ENCODE data around the gene ARFIP2. TPM values are rescaled to one million over a fixed set of nuclear protein-coding genes. Genes with fewer than 3 reads are reported as not detected.

Gene ARFIP2, protein sequence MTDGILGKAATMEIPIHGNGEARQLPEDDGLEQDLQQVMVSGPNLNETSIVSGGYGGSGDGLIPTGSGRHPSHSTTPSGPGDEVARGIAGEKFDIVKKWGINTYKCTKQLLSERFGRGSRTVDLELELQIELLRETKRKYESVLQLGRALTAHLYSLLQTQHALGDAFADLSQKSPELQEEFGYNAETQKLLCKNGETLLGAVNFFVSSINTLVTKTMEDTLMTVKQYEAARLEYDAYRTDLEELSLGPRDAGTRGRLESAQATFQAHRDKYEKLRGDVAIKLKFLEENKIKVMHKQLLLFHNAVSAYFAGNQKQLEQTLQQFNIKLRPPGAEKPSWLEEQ
- 128 and 162 TPM in 2 replicates for polyA plus RNA-seq (2012; rRNA removed)
- 77.6 and 102 TPM in 2 replicates for polyA plus RNA-seq (2012; cell fraction: cytosol; rRNA removed)
- polyA plus RNA-seq (2012; cell fraction: nucleus; rRNA removed), result 270 and 389 TPM in 2 replicates

GRCh38 chr11:6481012-6481923, at the start of gene ARFIP2, which contains the start of gene TIMM10B:
TSS of gene ARFIP2 (minus strand) at chr11:6481331. CDS start at chr11:6480421, 910 bp downstream.
TSS of gene TIMM10B (plus strand) at chr11:6481501. CDS start at chr11:6481517, 16 bp downstream.
- Histone ChIP-seq H3K4me2 (peak within 1 kb of the TSS; percentile 99), H3K27me3 (ENCODE audit: insufficient read depth) (no peaks in the 10 kb centered on the region), H3K9ac (peak within 1 kb of the TSS; percentile 96), H3K36me3 (replicated peaks in 1 of 2; ENCODE audit: control insufficient read depth in 1 of 2, insufficient read depth in 2 of 2, low read length in 1 of 2) (peaks cover 43 to 72% of the 10 kb centered on the region in 2 experiments), H3K79me2 (ENCODE audit: insufficient read depth) (peaks cover 71% of the 10 kb centered on the region), H3F3A (replicated peaks; ENCODE audit: insufficient read depth) (peaks cover 6% of the 10 kb centered on the region), H4K20me1 (ENCODE audit: insufficient read depth) (peaks cover 6% of the 10 kb centered on the region; the same call in 1 of the 2 replicates), H3K9me2 (no peaks in the 10 kb centered on the region), H3K27ac (ENCODE audit: low read depth in 2 of 2, low read length in 1 of 2) (peak within 1 kb of the TSS; percentile 84 to 85), H3K4me3 (ENCODE audit: low read depth in 2 of 2, low read length in 1 of 2) (peak within 1 kb of the TSS; percentile 89 to 100), H2AFZ (ENCODE audit: low read depth) (peak within 1 kb of the TSS; percentile 81; the same call in 1 of the 2 replicates), H3K4me1 (ENCODE audit: control insufficient read depth in 1 of 2, insufficient read depth in 2 of 2, low read depth in 1 of 2, low read length in 1 of 2) (peaks cover 12 to 21% of the 10 kb centered on the region in 2 experiments), H3K9me3 (no peaks in the 10 kb centered on the region)
- POLR2A ChIA-PET, result interaction anchor here (1.1 to 1.6 kb wide), 5 partner anchors 7 to 202 kb away, joined by 3 to 9 read pairs (median 4); partner anchors contain the start of genes DNHD1, MRPL17, TAF10 and TRIM3
- DNase-seq, result peak; percentile 96
- WGBS (ENCODE audit: low lambda C conversion rate), result under 1% methylated on average over 29 of the region's 66 CpGs
- CTCF ChIA-PET, result interaction anchor here (1.0 to 2.1 kb wide), 7 partner anchors 17 to 230 kb away, joined by 3 to 8 read pairs (median 4); partner anchors contain the start of gene DNHD1
- TF ChIP-seq, protein P1, sequence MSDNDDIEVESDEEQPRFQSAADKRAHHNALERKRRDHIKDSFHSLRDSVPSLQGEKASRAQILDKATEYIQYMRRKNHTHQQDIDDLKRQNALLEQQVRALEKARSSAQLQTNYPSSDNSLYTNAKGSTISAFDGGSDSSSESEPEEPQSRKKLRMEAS (IDR thresholded peaks at IDR 0.05; ENCODE audit: low read depth), result peak; percentile 95
- TF ChIP-seq FOXM1 (IDR thresholded peaks at IDR 0.05; ENCODE audit: low read depth) (no peak), YY1 (IDR thresholded peaks at IDR 0.05; ENCODE audit: low read depth) (peak; percentile 38; the same call in 1 of the 2 replicates), FOXJ3 (CRISPR knock-in tag; IDR thresholded peaks at IDR 0.05) (no peak), ELF1 (IDR thresholded peaks at IDR 0.05) (peak; percentile 84), NFIC (IDR thresholded peaks at IDR 0.05; ENCODE audit: borderline replicate concordance) (no peak), FOSL2 (IDR thresholded peaks at IDR 0.05; ENCODE audit: borderline replicate concordance, low read depth) (no peak), PBX3 (IDR thresholded peaks at IDR 0.05) (no peak), POLR2AphosphoS5 (IDR thresholded peaks at IDR 0.05; ENCODE audit: low read depth, low read length) (peak; percentile 88), CHD2 (IDR thresholded peaks at IDR 0.05; ENCODE audit: low read length, partially characterized antibody) (peak; percentile 98), USF1 (IDR thresholded peaks at IDR 0.05; ENCODE audit: borderline replicate concordance, low read depth) (no peak), MXI1 (IDR thresholded peaks at IDR 0.05; ENCODE audit: low read depth, low read length) (peak; percentile 95), RCOR1 (IDR thresholded peaks at IDR 0.05; ENCODE audit: low read length) (no peak), RFX5 (IDR thresholded peaks at IDR 0.05; ENCODE audit: low read length) (no peak; the same call in 1 of the 2 replicates), SIN3A (IDR thresholded peaks at IDR 0.05; ENCODE audit: borderline replicate concordance, low read depth, low read length) (peak; percentile 89), SMC3 (IDR thresholded peaks at IDR 0.05; ENCODE audit: low read depth, low read length) (no peak), MEF2A (IDR thresholded peaks at IDR 0.05; ENCODE audit: borderline replicate concordance, low read depth) (no peak)
- TF ChIP-seq, protein P2, sequence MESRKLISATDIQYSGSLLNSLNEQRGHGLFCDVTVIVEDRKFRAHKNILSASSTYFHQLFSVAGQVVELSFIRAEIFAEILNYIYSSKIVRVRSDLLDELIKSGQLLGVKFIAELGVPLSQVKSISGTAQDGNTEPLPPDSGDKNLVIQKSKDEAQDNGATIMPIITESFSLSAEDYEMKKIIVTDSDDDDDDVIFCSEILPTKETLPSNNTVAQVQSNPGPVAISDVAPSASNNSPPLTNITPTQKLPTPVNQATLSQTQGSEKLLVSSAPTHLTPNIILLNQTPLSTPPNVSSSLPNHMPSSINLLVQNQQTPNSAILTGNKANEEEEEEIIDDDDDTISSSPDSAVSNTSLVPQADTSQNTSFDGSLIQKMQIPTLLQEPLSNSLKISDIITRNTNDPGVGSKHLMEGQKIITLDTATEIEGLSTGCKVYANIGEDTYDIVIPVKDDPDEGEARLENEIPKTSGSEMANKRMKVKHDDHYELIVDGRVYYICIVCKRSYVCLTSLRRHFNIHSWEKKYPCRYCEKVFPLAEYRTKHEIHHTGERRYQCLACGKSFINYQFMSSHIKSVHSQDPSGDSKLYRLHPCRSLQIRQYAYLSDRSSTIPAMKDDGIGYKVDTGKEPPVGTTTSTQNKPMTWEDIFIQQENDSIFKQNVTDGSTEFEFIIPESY (IDR thresholded peaks at IDR 0.05; ENCODE audit: borderline replicate concordance, low read depth), result peak; percentile 95
- TF ChIP-seq, protein P3, sequence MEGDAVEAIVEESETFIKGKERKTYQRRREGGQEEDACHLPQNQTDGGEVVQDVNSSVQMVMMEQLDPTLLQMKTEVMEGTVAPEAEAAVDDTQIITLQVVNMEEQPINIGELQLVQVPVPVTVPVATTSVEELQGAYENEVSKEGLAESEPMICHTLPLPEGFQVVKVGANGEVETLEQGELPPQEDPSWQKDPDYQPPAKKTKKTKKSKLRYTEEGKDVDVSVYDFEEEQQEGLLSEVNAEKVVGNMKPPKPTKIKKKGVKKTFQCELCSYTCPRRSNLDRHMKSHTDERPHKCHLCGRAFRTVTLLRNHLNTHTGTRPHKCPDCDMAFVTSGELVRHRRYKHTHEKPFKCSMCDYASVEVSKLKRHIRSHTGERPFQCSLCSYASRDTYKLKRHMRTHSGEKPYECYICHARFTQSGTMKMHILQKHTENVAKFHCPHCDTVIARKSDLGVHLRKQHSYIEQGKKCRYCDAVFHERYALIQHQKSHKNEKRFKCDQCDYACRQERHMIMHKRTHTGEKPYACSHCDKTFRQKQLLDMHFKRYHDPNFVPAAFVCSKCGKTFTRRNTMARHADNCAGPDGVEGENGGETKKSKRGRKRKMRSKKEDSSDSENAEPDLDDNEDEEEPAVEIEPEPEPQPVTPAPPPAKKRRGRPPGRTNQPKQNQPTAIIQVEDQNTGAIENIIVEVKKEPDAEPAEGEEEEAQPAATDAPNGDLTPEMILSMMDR (IDR thresholded peaks at IDR 0.05), result no peak
- TF ChIP-seq, protein P4, sequence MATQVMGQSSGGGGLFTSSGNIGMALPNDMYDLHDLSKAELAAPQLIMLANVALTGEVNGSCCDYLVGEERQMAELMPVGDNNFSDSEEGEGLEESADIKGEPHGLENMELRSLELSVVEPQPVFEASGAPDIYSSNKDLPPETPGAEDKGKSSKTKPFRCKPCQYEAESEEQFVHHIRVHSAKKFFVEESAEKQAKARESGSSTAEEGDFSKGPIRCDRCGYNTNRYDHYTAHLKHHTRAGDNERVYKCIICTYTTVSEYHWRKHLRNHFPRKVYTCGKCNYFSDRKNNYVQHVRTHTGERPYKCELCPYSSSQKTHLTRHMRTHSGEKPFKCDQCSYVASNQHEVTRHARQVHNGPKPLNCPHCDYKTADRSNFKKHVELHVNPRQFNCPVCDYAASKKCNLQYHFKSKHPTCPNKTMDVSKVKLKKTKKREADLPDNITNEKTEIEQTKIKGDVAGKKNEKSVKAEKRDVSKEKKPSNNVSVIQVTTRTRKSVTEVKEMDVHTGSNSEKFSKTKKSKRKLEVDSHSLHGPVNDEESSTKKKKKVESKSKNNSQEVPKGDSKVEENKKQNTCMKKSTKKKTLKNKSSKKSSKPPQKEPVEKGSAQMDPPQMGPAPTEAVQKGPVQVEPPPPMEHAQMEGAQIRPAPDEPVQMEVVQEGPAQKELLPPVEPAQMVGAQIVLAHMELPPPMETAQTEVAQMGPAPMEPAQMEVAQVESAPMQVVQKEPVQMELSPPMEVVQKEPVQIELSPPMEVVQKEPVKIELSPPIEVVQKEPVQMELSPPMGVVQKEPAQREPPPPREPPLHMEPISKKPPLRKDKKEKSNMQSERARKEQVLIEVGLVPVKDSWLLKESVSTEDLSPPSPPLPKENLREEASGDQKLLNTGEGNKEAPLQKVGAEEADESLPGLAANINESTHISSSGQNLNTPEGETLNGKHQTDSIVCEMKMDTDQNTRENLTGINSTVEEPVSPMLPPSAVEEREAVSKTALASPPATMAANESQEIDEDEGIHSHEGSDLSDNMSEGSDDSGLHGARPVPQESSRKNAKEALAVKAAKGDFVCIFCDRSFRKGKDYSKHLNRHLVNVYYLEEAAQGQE (IDR thresholded peaks at IDR 0.05; ENCODE audit: low read depth, low read length), result peak; percentile 36; the same call in 1 of the 2 replicates
